GM18498 (cell line): ENCODE measurements around the gene MIA.
"Not testable (repeated sequence)": the region's sequence is repeated elsewhere in the genome, so short reads cannot be mapped to it uniquely, and the experiment has no call there.

Experiments
- ATAC-seq: cut with Tn5 transposase; IDR thresholded peaks from one replicate; pipeline ENCODE4 v1.9.1; 2021; ENCODE audit warnings: mild to moderate bottlenecking, moderate library complexity; ENCODE audit not compliant: unreplicated experiment

The MIA gene

DNA sequence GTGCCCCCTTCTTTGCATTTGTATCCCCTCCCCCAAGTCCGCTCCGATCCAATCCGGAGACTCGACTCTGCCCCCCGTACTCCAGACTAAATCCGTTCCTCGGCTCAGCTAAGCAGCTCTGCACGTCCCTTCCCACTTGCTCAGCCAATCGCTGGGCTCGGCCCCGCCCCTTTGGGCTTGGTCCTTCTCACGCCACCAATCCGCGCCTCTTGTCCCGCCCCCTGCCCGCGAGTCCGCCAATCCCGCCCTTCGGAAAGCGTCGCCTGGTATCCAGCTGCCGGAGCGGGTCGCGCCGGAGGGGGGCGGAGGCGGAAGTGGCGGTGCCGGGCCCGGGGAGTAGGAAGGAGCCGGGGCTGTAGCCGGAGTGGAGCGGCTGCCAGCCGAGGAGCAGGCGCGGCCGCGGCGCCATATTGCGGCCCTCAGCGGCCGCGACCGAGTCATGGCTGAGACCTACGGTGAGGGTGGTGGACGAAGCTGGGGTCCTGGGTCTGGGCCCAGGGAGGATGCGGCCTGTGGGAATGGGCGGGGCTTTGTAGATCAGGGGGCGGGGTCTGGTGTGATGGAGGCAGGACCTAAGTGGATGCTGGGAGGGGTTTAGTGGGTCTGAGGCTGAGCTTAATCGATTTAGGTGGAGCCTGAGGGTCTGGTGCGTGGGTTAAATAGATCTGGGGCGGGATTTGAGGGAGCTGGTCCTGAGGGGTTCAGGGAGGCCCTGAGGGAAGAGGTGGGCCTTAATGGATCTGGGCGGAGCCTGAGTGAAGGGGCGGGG lies 2.8 kb downstream of the MIA start, which contains the start of gene RAB4B:
Gene RAB4B (plus strand): TSS at position 311 of the 769 bp plus-strand sequence. CDS start 129 bp downstream, at position 440.
- peak; percentile 67 for ATAC-seq

DNA sequence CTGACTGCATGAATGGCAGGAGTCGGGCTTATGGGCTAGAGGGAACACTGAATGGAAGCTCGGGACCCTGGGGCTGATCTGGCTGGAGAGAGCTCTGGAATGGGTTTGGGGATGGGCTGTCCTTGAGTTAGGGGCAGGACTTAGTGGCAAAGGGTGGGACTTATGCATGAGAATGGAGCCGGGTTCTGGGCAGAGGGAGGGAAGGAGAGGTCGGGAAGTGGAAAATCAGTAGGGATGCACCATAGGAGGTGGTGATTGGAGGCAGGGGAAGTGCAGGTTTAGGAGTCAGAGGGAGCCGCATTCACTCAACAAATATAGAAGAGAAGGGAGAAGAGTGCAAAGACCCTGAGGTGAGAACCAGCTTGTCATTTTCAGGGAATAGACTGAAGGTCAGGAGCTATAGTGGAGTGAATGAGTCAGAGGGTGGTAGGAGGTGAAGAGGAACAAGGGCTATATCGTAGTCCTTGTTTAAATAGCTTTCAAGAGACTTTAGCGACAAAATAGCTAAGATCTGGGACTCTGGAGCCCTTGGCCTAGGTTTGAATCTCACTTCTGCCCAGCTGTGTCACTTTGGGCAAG lies 3.5 kb downstream of the MIA start:
- ATAC-seq = no peak

DNA sequence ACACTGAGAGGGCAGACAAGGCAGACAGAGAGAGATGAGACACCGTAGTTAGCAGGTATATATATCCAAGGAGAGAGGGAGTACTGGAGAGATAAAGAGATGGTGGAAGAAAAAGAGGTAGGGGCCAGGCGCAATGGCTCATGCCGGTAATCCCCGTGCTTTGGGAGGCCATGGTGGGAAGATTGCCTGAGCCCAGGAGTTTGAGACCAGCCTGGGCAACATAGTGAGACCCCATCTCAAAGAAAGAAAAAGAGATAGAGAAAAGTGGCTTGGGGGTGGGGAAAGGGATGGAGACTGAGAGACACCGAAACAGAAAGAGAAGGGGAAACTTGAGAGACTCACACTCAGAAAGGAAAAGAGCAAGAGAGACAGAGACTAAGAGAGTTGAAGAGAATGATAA lies 5.3 kb downstream of the MIA start:
- ATAC-seq = no peak

DNA sequence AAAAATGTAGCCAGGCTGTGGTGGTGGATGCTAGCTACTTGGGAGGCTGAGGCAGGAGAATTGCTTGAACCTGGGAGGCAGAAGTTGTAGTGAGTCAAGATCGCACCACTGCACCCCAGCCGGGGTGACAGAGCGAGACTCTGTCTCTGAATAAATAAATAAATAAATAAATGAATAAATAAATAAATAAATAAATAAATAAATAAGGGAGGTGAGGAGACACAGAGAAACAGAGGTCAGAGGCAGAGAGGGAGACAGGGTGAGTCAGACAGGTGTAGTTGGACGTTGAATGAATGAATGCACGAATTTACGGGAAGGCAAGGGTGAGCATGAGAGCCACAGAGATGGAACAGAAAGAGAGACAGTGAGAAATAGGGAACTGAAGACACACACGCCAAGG lies 5.8 kb downstream of the MIA start:
- ATAC-seq = no peak

DNA sequence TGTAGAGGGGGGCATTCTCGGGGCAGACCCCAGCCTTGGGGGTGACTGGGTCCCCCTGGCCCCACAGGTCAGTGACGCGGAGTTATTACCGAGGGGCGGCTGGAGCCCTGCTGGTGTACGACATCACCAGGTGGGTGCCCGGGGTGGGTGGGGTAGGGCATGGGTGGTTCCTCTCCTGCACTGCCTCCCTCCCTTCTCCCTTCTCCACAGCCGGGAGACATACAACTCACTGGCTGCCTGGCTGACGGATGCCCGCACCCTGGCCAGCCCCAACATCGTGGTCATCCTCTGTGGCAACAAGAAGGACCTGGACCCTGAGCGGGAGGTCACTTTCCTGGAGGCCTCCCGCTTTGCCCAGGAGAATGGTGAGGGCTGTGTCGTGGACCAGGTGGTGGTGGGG lies 8.4 kb downstream of the MIA start:
- ATAC-seq = no peak

DNA sequence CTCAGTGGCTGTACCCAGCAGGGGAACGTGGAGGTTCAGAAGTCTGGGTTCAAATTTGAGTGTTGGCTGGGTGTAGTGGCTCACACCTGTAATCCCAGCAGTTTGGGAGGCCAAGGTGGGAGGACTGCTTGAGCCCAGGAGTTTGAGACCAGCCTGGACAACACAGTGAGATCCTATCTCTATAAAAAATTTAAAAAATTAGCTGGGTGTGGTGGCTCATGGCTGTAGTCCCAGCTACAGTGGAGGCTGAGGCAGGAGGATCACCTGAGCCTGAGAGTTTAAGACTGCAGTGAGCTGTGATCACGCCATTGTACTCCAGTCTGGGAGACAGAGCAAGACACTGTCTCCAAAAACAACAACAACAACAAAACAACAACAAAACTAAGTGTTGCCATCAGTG lies 8.8 kb downstream of the MIA start:
- not testable (repeated sequence) for ATAC-seq

DNA sequence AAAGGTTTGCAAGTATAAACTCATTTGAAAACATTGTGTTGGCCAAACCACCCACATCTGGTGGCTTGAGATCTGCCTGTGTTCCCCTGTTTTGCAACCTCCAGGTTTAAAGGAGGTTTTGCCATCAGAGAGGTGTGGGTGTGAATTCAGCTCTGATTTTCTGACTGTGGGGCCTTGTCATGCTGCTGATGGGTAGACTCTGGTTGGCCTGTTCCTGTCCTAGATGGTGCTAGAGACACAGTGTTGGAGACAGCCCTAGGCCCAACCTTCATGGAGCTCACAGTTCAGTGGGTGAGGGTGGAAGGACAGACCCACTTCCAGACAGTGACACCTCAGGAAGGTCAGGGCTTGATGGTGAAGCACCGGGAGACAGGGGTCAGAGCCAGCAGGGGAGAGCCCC lies 10.2 kb downstream of the MIA start:
- ATAC-seq = no peak

DNA sequence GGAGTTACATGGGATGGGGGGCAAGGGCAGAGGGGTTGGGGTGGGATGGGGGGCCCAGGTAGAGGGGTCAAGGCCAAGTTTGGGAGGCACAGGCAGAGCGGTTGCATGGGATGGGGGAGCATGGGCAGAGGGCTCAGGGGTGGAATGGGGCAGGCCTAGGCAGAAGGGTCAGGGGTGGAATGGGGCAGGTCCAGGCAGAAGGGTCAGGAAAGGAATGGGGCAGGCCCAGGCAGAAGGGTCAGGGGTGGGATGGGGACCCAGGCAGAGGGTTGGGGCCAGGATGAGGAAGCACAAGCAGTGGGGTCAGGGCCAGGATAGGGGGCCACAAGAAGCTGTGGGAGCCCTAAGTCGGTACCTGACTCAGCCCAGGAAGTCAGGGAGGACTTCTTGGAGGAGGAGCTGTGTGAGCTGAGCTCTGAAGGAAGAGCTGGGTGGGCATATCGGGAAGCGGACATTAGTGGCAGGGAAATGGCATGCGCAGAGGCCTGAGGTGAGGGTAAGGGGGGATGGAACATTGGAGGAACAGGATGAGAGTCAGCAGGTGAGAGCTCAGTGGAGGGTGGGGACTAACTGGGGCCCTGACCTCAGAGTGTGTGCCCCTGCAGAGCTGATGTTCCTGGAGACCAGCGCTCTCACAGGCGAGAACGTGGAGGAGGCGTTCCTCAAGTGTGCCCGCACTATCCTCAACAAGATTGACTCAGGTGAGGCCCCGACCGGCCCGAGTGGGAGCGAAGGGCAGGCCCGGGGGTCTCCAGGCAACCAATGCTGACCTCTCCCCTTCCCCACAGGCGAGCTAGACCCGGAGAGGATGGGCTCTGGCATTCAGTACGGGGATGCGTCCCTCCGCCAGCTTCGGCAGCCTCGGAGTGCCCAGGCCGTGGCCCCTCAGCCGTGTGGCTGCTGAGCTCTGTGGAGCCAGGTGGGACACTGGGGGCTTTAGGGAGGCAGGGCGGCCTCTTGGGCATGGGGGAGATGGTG lies 11.0 kb downstream of the MIA start:
- ATAC-seq = no peak

DNA sequence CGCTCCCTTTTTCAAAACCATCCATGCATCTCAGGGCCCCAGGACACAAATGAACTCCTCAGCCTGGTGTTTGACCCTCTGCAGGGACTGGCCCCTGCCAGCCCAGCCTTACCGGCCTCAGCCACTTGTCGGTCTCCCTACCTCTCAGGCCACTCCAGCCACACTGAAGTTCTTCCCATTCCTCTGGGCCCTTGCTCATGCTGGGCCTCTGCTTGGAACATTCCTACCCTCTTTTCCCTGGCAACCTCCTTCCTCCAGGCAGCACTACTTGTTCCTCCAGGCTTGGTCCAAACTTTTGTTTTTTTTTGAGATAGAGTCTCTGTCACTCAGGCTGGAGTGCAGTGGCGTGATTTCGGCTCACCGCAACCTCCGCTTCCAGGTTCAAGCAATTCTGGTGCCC lies 16.0 kb downstream of the MIA start:
- no peak for ATAC-seq

DNA sequence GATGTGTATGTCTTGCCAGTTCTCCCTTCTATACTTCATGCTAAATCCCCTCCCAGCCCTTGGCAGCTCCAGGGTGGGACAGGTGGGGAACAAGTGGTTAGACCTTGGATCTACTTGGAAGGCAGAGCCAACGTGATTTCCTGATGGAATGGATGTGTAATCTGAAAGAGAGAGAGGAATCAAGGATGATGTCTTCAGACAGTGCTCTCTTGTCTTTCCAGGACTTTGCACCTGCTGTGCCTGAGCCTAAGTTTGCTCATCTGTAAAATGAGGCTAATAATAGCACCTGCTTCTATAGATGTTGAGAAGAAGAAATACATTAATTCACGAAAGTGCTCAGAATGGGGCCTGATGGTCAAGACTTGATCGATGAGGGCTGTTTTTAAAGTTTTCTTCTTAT lies 16.7 kb downstream of the MIA start:
- no peak for ATAC-seq

DNA sequence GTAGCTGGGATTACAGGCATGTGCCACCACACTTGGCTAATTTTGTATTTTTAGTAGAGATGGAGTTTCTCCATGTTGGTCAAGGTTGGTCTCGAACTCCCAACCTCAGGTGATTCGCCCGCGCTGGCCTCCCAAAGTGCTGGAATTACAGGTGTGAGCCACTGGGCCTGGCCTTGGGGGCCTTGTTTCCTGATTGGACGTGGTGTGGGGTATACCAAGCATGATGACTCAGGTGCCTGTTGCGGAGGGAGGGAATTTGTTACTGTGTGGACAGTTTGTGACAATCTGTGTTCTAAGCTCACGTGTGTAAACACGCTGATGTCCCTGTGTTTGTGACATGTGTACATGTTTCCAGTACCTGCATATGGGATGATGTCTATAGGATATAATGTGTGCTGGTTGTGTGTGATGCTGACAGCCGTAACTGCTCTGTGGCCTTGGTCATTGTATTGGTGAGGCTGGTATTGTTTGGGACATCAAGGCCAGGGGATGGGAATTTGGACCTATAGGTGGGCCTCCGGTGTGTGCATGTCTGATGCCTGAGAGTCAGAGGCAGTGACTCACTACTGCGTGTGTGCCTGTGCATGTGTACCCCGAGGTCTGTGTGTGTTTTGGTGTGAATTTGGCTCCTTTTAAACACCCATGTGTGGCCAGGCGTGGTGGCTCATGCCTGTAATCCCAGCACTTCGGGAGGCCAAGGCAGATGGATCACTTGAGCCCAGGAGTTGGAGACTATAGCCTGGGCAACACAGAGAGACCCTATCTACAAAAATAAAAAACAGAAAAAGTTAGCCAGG lies 22.0 kb downstream of the MIA start:
- ATAC-seq = no peak

DNA sequence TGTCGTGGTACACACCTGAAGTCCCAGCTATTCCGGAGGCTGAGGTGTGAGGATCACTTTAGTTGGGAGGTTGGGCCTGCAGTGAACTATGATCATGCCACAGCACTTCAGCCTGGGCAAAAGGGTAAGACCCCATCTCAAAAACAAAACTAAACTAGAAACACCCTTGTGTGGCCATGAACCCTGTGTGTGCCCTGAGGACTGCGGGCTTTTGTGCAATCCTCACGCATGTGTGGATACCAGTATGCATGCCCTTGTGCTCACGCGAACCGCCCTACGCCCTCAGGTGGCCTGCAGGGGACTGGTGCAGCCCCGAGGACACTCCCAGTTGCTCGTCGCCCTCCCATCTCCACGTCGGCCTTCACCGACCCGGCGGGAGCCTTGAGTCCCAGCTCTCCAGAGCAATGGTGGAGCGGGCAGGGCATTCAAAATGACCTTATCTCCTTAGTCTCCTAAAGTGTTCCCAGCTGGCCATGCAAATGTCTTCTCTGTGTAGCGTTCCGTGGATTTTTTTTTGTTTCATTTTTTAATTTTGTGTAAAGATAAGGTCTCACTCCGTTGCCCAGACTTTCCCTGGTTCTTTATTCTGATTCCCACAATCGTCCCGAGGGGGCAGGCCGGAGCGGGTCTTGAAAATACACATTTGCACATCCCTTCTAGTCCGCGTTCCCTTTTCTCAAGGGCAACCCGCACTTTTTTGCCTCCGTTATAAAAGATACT lies 22.8 kb downstream of the MIA start:
- peak; percentile 32 for ATAC-seq

DNA sequence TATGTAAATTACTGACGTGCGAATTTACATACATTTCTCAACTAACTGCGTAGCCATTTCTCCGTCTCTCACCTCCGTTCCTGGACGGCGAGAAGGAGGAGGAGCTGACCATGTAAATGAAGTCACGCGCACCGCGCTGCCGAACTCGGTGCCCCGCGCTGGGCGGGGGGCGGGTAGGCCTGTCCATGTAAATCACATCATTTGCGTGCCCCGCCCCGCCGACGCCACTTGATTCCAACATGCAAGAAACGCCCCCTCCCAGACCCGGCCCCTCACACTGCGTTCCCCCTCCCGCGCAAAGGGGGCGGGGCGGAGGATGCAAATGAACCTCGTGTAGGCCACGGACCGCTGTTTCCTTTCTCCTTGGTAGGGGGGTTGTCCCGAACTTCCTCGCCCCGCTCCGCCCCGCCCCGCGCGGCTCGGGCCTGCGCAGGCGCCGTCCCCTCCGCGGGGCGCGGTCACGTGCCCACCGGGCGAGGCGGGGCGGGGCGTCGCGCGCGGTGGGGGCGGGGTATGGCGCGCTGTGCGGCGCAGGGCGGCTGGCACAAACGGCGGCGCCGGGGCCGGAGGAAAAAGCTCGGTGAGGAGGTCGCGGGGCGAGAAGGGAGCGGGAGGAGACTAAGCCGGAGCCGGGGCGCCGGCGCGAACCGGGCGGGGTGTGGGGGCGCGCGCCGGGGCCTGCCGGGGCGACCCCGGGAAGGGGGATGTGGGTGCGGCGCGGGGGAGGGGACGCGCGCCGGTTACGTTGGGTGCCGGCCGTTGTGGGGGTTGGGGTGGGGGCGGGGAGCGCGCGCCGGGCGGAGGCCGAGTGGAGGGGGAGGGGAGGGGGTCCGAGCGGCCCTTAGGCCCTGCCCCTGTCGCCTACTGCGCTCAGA lies 23.6 kb downstream of the MIA start, which contains the start of gene EGLN2:
Gene EGLN2 (plus strand): TSS at position 509 of the 875 bp plus-strand sequence. CDS start 1,382 bp downstream, outside the sequence.
- peak; percentile 79 for ATAC-seq

DNA sequence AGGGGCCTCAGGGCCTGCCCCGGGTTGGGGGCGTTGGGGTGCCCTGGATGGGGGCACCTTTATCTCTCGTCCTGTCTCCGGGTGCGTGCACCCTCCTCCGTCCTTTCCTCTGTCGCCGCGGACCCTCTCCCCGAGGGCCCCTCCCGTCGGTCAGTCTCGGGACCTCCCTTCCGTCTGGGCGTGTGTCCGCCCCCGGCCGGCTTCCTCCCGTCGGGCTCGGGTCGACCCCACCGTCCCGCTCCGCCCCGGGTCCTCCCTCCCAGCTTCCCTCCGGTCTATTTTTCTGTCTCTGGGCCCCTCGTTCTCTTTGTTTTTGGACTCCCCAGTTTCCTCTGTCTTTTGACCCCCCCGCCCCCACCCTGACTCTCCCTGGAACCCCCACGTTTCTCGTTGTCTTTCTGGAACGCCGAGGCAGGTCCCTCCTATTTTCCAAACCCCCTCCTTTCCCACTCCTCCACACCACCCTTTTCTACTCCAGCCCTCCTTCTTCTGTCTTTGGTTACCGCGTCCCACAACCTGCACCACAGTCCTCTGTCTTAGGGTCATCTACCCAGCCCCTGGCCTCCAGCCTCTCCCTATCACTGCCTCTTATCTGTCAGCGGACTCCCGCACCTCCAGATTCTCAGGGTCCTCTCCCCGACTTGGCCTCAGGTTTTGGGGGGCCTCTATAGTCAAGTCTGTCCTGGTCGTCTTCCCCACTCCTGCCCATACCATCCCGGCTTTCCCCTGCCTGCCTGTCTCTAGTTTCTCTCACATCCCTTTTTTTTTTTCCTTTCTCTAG lies 24.4 kb downstream of the MIA start:
- ATAC-seq = no peak

DNA sequence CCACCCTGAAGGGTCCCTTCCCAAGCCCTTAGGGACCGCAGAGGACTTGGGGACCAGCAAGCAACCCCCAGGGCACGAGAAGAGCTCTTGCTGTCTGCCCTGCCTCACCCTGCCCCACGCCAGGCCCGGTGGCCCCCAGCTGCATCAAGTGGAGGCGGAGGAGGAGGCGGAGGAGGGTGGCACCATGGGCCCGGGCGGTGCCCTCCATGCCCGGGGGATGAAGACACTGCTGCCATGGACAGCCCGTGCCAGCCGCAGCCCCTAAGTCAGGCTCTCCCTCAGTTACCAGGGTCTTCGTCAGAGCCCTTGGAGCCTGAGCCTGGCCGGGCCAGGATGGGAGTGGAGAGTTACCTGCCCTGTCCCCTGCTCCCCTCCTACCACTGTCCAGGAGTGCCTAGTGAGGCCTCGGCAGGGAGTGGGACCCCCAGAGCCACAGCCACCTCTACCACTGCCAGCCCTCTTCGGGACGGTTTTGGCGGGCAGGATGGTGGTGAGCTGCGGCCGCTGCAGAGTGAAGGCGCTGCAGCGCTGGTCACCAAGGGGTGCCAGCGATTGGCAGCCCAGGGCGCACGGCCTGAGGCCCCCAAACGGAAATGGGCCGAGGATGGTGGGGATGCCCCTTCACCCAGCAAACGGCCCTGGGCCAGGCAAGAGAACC lies 25.1 kb downstream of the MIA start:
- ATAC-seq = no peak

DNA sequence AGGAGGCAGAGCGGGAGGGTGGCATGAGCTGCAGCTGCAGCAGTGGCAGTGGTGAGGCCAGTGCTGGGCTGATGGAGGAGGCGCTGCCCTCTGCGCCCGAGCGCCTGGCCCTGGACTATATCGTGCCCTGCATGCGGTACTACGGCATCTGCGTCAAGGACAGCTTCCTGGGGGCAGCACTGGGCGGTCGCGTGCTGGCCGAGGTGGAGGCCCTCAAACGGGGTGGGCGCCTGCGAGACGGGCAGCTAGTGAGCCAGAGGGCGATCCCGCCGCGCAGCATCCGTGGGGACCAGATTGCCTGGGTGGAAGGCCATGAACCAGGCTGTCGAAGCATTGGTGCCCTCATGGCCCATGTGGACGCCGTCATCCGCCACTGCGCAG lies 25.7 kb downstream of the MIA start:
- ATAC-seq = no peak

DNA sequence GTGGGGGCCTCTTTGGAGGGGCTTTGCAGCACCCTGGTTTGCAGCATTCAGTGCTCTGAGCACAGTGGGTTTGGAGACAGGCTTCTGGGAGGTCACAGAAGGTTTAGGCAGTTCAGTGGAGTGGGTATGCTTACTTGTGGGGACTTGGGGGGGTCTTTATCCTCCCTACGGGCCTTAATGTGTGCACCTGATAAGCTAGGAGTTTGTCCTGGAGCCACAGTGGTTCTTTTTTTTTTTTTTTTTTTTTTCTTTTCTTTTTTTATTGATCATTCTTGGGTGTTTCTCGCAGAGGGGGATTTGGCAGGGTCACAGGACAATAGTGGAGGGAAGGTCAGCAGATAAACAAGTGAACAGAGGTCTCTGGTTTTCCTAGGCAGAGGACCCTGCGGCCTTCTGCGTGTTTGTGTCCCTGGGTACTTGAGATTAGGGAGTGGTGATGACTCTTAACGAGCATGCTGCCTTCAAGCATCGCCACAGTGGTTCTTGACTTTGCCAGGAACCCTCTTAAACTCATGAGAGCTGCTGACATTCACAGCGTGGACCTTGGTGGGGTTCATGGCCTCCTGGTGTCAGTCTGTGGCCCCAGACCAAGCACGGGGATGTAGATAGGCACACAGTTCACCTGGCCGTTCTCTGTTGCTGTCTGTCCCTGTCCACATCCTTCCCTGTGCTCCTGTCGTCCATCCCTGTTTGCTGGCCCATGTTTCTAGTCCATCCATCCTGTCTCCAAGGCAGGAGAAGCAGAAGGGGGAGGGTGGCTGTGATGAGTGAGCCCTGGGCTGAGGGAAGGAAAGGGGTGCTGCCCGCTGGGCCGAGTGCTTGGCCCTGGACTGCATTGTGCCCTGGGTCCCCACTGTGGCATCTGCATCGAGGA lies 26.3 kb downstream of the MIA start:
- ATAC-seq = no peak
